Fibroblast of skin of scalp (primary cell): ENCODE results near the gene SURF2.
"Not testable (repeated sequence)": the region's sequence is repeated elsewhere in the genome, so short reads cannot be mapped to it uniquely, and the experiment has no call there.

Source experiments
- DNase-seq: peaks from one replicate; pipeline ENCODE4 v3.0.0-alpha.2; 2013

Gene SURF2

GRCh38 chr9:133354766-133355165 is 1.6 kb upstream of the SURF2 start:
- DNase-seq, result no peak

GRCh38 chr9:133355881-133356357 is 431 bp upstream of the SURF2 start:
- DNase-seq, result no peak

GRCh38 chr9:133357656-133358055 is 1.3 kb downstream of the SURF2 start:
- no peak for DNase-seq

GRCh38 chr9:133359399-133360175 is 3.2 kb downstream of the SURF2 start:
- peak; percentile 31 for DNase-seq

- no peak for DNase-seq
Measured at GRCh38 chr9:133360400-133361393, 4.3 kb downstream of the SURF2 start.

GRCh38 chr9:133361507-133362092 is 5.2 kb downstream of the SURF2 start:
- no peak for DNase-seq

GRCh38 chr9:133362359-133363044 is 6.2 kb downstream of the SURF2 start:
- DNase-seq, result no peak

GRCh38 chr9:133366435-133366834 is 10.1 kb downstream of the SURF2 start:
- DNase-seq, result no peak

- DNase-seq, result no peak
Measured at GRCh38 chr9:133367221-133367620, 10.9 kb downstream of the SURF2 start.

- DNase-seq, result no peak
Measured at GRCh38 chr9:133367778-133368177, 11.4 kb downstream of the SURF2 start.

GRCh38 chr9:133368249-133368881 is 12.0 kb downstream of the SURF2 start:
- no peak for DNase-seq

- DNase-seq, result no peak
Measured at GRCh38 chr9:133369422-133369821, 13.1 kb downstream of the SURF2 start.

- DNase-seq, result no peak
Measured at GRCh38 chr9:133369933-133370332, 13.6 kb downstream of the SURF2 start.

- DNase-seq, result no peak
Measured at GRCh38 chr9:133370685-133371084, 14.3 kb downstream of the SURF2 start.

- DNase-seq, result no peak
Measured at GRCh38 chr9:133371261-133371711, 14.9 kb downstream of the SURF2 start.

- DNase-seq, result no peak
Measured at GRCh38 chr9:133372144-133372543, 15.8 kb downstream of the SURF2 start.

- DNase-seq, result peak; percentile 53
Measured at GRCh38 chr9:133374612-133375115, 18.3 kb downstream of the SURF2 start.

GRCh38 chr9:133375116-133375723 is 18.9 kb downstream of the SURF2 start:
- DNase-seq, result peak; percentile 30

- peak; percentile 97 for DNase-seq
Measured at GRCh38 chr9:133375724-133376654, 19.6 kb downstream of the SURF2 start, which contains the start of the genes STKLD1 and SURF4. Gene STKLD1, plus strand, starts transcription at chr9:133376366. Its CDS starts 108 bp downstream, at chr9:133376474. Gene SURF4, minus strand, starts transcription at chr9:133376060. Its CDS starts 91 bp downstream, at chr9:133375969.

- DNase-seq, result not testable (repeated sequence)
Measured at GRCh38 chr9:133377280-133377679, 20.9 kb downstream of the SURF2 start.
